Left renal cortex interstitium (tissue), 4 donors: ENCODE measurements around the gene HLX. TPM values are rescaled to one million over a fixed set of nuclear protein-coding genes. Genes with fewer than 3 reads are reported as not detected.

ENCODE experiments used
- DNase-seq, 4 donors: peaks; one replicate each; pipeline ENCODE4 v3.0.0-alpha.2; 2013; ENCODE audit warnings: low read depth in 4 of 4, low spot score in 2 of 4, missing footprints in 1 of 4
- polyA plus RNA-seq, 4 donors: library from polyadenylated mRNA; unstranded; fragments of 120-200 nt; gene quantifications; one replicate each; pipeline ENCODE4 v1.2.1, GENCODE V29; 2013; ENCODE audit not compliant: insufficient read length in 4 of 4

Gene HLX
- polyA plus RNA-seq, 4 donors: 8.8 to 12.0 (median 9.7) TPM

DNA sequence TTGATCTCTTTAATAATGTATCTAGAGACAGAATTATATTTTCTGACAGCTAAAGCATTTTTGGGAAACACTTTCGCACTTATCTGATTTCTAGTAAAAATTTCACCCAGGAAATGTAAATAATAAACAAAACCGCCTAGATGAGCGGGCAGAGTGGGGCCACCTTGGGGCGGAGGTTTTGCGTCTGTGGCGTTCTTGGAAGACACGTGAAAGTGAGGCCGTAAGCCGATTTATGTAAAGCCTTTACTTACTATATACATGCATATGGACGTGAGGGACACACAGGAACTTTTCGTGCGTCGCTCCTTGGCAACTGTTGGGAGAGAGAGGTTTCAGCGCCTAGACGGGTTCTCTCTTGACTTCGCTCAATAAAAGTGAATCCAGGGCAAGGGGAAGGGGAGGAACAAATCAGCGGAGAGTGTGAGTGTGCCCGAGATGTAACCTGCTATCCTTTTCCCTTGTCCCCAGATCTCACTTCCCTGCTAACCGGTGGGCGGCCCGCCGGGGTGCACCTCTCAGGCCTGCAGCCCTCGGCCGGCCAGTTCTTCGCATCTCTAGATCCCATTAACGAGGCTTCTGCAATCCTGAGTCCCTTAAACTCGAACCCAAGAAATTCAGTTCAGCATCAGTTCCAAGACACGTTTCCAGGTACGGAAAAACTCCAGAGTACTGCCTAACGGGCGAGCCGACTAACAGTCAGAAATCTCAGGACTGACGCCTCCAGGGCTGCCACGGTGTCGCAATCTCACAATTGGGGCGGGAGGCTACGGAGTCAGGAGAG, 1.7 kb downstream of the HLX start:
- no peak for DNase-seq

DNA sequence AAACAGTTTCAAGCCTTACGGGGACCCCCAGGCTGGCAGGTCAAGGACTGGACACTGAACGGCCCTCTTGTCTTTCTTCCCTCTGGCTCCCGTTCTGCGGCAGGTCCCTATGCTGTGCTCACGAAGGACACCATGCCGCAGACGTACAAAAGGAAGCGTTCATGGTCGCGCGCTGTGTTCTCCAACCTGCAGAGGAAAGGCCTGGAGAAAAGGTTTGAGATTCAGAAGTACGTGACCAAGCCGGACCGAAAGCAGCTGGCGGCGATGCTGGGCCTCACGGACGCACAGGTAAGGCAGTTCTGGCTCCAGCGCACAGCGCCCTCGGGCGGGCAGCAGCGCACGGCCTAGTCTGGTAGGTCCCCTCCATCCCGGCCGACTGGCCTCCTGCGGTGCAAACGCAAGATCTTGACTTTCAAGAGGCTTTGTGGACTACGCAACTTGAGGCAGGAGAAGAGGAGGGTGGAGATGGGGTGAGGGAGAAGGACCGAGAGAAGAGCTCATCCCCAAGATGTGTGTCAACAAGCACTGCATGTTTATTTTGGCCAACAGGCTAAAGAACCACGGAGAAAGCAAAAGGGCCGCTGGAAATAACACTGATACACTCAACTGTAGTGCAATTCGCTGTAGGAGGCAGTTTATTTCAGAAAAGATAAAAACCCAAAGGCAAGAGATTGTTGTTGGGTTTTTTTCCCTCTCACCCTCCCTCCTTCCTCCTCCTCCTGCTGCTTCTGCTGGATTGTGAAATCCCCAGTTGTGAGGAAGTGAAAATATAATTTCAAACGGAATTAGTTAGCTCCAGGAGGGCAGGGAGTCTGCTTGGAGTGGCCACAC, 3.0 kb downstream of the HLX start:
- no peak for DNase-seq

DNA sequence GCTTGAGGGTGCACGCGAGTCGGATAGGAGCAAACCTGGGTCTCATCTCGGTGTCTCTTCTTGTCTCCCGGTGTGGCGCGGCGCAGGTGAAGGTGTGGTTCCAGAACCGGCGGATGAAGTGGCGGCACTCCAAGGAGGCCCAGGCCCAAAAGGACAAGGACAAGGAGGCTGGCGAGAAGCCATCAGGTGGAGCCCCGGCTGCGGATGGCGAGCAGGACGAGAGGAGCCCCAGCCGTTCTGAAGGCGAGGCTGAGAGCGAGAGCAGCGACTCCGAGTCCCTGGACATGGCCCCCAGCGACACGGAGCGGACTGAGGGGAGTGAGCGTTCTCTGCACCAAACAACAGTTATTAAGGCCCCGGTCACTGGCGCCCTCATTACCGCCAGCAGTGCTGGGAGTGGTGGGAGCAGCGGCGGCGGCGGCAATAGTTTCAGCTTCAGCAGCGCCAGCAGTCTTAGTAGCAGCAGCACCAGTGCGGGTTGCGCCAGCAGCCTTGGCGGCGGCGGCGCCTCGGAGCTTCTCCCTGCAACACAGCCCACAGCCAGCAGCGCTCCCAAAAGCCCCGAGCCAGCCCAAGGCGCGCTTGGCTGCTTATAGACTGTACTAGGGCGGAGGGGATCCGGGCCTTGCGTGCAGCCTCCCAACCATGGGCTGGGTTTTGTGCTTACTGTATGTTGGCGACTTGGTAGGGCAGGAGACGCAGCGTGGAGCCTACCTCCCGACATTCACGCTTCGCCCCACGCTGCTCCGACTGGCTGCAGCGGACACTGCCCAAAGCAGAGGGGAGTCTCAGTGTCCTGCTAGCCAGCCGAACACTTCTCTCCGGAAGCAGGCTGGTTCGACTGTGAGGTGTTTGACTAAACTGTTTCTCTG, 5.1 kb downstream of the HLX start:
- no peak for DNase-seq

DNA sequence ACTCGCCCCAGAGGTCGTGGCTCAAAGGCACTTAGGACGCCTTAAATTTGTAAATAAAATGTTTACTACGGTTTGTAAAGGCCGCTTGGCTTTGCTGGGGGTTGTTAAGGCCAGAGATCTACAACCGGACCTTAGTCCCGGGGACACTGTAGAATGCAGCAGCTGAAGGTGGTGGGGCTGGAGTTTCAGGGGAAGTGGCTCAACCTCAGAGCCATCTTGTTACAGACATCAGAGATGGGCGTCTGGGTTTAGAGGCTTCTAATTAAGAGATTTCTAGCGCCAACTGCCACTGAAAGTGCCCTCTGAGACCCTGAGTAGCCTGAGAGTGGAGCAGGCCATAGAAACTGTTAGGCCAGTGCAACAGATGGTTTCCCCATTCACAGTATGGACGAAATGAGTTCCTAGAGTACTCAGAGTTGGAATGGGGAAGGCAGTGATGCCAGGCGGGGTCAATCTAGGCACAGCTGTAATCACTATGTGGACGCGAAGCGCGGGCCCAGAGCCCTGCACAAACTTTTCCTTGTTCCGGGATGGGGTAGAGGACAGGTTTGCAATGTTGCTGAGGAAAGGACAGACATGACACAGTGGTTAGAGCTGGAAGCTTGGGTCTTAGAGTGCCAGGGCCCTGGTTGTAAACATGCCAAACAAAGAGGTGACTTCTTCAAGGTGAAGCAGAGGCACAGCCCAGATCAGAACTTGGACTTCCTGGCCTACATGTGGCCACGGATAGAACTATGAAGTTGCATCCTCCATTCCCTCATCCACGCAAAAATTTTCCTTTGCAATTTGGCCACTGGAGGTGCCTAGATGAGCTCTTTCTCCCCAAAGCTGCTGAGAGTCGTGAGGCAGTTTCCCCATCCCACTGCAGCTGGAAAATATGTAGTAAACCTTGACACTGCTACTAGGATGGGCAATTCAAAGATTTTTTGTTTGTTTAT, 6.0 kb downstream of the HLX start:
- no peak for DNase-seq

DNA sequence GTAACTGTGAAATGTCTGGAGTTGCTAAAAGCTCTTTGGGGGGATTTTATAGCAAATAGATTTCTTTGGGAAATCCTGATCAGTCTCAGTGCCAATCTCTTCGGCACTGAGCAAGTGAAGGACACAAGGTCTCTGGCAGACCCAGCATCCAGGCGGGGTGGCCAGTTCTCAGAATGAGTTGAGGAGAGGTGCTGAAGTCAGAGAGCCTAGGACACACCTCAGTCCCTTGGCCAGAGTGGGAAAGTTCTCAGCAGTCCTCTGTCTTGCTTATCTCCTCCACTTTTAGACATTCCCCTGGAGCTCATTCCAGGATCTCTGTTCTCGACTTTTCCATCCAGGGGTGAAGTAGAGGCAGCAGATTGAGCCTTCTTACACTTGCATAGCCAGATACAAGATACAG, 6.7 kb downstream of the HLX start:
- DNase-seq: no peak

DNA sequence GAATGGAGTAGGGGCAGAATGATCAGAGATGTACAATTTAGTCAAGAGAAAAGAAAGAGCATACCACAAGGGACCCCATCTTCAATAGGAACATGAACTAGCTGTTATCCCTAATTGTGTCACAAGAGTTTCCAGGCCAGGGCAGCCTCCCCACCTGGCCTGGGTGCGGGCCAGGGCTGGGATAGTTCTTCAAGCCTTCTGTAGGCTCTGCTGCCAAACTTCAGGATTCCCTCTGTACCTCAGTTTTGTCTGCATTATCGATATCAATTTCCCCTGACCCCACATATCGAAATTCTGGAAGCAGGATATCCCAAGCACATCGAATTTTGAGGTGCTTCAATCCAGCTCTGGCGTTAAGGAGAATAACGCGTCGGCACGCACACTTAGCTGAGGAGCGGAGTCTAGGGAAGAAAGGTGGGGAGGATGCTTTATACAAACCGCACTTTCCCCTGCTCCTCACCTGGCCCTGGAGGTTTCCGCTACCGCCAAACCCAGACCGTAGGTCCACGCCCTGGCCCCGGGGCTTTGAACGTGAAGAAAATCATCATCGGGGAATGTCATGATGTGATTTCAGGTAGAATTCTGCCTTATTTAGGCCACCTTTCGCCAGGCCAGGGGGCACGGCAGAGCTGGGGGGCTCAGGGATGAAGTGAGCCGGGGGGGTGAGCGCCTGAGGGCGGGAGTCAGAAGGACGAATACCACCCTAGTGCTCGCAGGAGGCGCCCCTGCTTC, 7.4 kb downstream of the HLX start:
- DNase-seq: no peak

DNA sequence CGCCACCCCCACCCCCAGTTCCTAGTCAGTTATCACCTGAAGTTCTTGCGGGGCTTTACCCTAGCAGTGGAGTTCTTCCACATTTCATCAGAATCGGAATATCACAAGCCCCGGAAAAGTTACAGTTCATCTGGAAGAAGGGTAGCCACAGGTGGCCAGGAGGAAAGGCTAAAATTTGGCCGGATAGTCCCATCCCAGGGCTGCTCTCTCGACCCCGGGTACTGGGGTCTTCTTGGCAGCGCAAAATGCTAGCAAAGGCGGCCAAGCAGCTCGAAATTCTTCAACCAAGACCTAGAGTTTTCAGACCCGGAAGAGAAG, 7.9 kb downstream of the HLX start:
- no peak for DNase-seq

DNA sequence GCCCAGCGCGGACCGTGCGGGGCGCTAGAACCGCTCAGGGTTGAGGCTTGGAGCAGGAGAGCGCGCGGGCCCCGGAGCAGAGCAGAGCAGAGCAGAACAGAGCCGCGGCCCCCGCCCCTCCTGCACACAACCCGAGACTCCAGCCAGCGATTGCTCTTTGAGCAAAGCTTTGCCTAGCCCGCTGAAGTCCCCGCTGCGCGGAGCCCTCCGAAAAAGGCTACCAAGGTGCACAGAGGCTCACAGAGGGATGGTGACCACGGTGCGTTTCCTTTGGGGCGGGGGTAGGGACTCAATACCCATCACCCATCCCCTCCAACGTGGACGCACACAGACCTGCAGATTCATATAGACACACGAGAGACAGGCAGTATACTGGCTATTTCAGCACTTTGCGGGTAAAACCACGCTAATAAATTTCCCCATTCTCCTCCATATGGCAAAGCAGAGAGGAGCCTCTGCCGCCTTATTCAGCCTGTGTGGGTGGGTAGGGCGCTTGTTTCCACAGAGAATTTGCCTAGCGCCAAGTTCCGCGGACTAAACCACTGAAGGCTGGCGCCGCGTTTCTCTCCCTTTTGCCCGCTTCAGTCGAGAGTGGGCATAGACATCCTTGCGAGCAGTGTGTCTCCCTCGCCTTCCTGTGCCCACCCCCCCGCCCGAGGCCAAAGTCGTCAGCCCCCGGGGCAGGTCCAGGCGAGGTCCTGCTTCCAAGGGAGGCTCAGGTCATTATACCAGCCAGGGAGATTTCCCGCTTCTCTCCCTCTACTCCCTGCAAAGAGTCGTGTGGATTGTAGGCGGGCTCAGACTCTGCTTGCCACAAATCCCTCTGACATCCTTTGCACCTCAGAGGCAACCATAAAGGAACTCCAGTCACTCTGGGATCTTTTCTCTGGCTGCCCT, 8.5 kb downstream of the HLX start:
- no peak for DNase-seq

DNA sequence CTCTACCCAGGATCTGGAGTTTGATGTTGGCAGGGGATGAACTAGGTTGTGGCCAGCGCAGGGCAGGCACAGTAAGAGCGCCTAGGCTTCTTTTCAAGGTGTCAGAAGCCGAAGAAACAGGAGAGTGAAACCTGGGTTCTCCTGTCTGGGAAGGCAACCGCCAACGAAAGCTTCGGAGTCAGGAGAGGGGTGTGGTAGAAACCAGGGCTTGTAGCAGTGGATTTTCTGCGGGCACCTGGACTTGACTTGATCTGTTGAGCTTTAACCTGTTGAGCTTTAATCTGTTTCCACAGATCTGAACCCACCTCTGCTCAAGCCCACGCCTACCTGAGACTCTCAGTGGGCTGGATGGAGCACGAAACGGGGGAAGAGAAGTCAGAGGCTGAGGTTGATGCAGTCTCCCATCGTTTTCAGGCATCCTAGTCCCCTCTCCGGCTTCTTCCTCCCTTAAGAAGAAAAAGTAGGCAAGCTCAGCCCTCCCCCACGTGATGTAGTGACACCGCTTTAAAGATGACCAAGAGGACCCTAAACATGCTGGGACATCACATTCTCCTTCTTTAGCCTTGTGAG, 9.3 kb downstream of the HLX start:
- no peak for DNase-seq

DNA sequence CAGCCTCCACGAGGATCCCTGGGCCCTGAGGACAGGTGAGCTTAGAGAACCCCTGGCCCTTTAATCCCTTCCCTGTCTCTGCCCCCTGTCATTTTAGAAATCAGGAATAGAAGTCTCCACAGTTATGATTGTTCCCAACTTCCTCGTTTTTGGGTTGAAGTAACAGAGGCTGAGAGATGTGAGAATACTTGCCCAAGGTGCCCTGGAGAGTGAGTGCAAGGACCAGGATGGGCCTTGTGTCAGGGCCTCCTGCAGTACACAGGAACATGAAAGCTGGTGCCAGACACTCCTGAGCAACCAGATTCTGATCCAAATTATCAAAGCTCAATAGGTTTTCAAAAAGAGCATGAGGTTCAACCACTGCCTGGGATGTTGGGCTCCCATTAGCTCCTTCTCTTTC, 10.1 kb downstream of the HLX start:
- DNase-seq: no peak

DNA sequence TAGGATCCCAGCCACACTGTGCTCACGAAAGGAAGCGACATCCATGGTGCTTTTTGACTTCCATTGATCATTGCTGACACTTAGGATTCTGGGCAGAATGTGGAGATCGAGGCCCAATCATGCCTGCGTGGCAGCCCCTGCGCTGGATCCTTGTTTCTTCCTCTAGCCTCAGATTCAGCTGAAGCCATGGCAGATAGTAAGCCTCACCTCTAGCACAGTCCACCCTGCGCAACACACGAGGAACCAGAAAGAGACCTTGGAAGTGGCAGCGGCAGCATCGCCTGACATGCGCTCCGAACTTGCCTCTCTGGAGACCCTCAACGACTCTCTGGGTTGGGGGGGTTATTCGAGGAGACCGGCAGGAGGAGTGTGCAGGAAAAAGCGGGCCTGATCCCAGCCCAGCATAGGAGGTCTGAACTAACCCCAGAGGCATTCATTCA, 10.6 kb downstream of the HLX start:
- no peak for DNase-seq

DNA sequence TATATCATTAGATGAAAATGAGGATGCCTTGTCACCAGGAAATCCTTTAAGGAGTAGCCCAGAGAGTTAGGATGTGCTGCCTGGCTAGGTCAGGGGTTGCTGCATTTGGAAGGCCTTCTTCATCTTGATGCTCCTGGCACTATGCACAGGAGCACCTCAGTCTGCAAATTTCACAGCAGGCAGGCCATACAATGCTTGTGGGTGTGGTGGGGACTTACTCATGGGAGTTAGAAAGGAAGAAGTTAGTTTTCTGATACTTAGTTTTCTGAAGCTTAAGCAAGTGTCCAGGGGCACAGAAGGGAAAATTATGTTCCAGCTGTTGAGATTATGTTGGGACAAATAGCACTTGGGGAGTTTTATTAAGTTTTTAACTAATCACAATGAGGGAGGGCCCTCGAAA, 11.4 kb downstream of the HLX start:
- DNase-seq: no peak

DNA sequence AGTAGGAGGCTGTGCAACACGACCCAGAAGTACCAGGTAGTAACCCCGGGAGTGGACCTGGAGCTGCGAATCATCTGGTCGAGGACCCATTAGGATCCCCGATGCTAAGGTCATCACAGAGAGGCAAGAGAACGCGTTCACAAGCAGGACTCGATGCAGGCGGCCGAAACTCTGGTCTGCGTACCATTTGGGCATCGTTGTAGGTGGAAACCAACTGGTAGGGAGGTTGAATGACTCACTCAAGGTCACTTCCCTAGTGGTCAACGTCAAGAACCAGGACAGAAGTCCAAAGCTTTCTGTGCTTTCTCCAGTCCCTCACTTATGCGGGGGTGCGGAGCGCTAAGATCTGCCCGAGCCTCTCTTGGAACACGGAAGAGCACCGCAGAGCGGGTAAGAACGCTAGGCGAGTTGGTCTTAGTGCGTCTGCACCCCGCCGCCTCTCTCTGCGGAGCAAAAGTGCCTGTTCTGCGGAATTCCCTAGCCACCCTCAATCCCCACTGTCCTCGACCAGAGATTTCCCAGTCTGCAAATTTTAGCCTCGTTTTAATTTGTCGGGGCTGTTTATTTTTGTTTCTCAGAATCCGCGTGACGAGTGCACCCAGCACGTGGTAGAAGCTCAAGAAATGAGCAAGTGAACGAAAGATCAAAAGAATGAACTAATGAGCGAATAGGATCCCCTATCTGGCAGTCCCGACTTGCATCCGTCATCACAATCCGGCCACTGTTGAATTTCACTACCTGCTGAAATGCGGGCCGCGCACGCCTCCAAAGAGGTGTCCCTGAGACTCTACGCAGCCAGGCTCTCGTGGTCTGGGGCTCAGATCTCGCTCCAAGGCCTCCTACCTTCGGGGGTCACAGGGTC, 12.2 kb downstream of the HLX start:
- DNase-seq: no peak

DNA sequence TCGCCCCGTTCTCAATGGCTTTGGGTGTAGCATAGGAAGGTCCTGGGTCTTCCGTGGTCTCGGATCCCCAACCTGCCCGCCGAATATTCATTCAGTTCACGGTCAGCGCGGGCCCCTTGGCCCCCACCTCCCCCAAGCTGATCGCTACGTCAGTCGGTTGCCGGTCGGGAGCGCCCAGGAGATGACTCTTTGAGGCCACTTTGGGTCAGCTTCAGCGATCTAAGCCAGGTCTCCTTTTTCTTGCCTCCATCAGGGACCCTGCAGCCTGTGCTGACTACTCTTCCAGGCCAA, 12.8 kb downstream of the HLX start:
- DNase-seq: no peak

DNA sequence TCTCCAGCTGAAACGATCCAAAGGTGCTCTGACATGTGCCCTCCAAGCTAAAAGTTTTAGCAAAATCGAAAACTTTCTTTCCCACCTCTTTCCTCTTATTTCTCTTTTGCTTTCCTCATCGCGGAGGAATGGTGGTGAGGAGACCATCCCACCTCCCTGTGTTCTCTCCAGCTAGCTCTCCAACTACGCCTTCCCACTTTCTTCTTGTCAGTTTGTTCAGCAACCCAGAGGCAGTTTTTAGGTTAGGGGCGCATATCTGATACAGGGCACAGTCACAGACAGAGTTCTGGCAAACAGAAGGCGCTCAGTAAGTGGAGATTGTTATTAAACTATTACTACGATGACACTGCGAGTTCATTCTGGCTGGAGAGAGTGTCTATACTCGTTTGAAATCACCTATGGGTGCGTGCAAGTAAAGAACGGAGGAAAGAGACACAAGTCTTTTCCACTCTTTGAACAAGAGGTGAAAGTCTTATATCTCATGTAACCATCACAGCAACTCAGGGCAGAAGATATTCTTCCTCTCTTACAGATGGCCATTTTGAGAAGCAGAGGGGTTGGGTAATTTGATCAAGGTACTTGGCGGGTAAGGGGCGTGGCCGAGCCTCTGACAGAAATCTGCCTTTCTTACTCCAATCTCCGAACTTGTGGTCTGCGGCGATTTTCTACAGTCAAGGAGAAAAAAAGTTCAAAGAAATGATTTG, 13.9 kb downstream of the HLX start:
- no peak for DNase-seq

DNA sequence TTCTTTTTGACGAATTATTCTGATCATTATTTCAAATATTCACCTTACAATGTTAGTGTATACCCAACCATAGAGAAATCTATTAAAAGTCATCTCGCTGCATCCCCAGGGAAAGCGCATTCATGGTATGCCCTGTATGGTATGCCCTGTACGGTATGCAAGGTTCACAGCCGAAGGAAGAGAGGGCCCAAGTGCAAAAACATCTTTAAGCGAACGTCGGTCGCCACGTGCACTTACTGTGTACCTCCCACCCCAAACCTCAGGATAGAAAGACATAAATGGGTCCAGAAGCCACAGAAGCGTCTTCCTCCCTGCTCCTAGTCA, 14.4 kb downstream of the HLX start:
- DNase-seq: no peak
